GM21723 (cell line): ENCODE data around the gene FRMPD2.
"Not testable (repeated sequence)": the region's sequence is repeated elsewhere in the genome, so short reads cannot be mapped to it uniquely, and the experiment has no call there.

Experiments
- ATAC-seq: cut with Tn5 transposase; IDR thresholded peaks from one replicate; pipeline ENCODE4 v1.9.1; 2021; ENCODE audit warnings: mild to moderate bottlenecking, moderate library complexity; ENCODE audit not compliant: unreplicated experiment

The FRMPD2 gene

DNA sequence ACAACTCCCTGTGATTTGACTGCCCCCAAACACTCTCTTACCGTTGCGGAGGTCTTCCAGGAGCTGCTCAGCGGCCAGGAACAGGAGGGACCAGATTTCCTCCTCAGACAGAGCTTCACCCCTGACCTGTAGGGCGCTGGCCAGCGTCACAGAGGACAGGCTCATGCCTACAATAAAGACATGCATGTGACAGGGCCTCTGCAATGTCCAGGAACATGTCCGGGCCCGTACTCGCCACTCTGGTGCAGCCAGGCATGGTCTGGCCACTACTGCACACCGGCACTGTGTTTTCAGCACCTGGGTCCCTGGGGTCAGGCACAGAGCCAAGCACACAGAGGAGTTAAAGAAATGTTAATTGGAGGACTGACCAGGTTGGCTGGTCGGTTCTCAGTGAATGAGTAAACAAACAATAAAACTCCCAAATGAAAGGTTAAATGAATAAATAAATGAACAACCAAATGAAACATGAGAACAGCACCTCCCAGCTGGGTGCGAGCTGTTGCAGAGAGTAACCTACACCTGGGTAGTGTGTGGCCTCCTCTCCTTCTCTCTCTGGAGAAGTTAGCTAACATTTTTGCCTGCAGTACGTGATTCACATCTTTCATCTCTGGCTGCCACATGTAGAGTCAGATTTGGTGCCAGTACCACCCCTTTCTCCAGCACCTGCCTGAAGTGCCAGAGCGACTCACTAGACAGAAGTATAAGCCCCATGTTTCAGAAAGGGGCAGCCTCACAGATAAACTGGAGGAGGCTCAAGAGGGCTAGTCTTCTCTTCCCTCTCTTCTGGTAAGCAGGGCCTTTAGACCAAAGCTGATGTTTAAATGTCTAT lies 22.8 kb downstream of the FRMPD2 start:
- no peak for ATAC-seq

DNA sequence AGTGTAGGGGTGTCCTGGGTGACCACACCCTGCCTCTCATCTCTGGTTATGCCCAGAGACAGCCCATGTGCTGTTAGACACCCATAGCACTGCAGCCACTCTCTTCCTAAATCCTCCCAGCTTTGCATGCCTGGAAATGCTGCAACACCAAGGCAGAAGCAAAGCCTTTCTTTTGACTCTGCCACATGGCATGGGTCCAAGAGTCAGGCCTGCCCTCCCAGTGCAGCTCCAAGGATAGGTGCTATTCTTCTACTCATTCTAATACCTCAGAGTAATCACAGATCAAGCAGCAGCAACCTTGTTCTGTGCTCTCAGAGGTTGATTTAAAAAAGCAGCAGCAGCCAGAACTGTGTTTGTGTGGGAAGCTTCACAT lies 23.4 kb downstream of the FRMPD2 start:
- no peak for ATAC-seq

- ATAC-seq, result no peak
Measured at GRCh38 chr10:48249763-48250351, 24.6 kb downstream of the FRMPD2 start.

- ATAC-seq, result no peak
Measured at GRCh38 chr10:48249004-48249762, 25.3 kb downstream of the FRMPD2 start.

GRCh38 chr10:48248462-48248861 lies 26.0 kb downstream of the FRMPD2 start:
- ATAC-seq, result no peak

DNA sequence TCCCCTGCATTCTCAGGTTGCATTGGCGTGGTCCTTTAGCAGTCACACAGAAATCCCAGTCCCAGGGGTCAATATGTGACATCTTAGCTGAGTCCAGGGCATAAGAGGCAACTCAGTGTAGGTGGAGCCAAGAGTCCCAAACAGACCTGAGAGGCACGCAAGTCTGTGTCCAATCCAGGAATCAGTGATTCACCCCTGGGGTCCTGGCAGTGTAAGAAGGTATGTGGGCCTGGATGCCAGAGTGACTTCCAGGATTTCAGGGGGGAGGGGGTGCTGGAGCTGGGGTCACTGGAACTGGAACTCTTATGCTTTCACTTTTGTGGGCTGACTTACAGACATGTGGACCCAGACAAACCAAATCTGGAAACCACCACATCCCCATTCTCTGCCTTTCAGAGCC lies 26.8 kb downstream of the FRMPD2 start:
- ATAC-seq, result no peak

GRCh38 chr10:48246501-48246900 lies 28.0 kb downstream of the FRMPD2 start:
- no peak for ATAC-seq

DNA sequence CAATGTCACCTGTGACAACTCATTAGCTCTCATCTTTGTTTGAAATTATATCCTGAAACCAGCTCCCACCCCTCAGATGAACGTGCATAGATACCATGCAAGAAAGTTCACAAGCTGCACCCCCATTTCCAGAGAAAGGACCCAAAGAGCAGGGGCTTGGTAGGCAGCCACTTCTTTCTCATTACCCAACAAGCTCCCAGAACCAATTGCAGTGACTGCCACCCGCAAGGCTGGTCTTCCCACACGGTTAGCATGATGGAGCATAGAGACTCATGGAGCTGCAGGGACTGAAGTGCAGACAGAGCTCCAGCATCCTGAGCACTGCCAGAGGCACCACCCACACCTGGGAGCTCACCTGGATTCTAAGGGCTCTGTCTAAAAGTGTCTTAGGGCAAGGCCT lies 28.5 kb downstream of the FRMPD2 start:
- no peak for ATAC-seq

- ATAC-seq, result not testable (repeated sequence)
Measured at GRCh38 chr10:48243921-48244320, 30.6 kb downstream of the FRMPD2 start.

DNA sequence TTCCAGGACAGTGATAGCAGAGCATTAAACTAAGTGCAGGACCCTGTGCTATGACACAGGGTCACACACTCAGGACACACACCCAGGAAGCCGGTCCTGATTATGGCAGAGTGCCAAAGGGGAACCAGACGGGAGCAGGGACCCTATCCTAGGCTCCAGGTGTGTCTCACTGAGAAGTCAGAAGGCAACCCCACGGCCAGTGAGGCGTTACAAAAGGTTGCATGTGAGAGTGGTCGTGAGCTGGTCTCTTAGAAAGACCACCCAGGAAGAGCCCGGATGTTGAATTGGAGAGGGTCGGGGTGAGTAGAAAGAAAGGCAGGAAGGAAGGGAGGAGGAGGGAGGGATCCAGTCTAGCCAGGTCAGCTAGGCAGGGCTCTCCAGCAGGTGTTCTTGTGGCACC lies 31.0 kb downstream of the FRMPD2 start:
- no peak for ATAC-seq

DNA sequence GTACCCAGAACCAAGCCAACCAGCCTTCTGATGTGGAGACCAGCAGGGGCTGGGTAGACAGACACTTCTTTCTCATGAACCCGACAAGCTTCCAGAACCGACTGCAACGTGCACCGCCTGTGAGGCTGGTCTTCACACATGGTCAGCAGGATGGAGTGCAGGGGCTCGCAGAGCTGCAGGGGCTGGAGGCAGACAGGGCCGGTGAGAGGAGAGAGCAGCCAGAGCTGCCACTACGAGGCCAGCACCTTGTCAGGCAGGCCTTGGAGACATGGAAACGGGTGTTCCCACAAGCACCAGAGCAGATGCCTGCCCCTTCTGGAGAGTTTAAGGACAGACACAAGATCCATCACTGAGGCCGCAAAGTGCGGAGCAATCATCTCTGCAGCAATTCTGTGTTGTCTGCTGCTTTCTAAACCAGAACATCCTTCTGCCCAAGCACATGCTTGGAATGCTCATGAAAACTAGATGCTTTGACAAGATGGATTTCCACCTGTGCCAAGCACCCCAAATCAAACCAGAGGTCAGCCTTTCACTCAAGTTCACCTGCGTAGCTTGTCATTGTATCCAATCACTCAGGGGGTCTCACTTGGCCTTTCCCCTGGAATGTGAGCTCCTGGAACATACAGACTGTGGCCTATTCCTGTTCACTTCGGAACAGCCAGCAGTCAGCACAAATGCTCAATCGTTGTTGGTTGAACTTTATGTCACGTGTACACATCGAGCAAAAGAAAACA lies 32.2 kb downstream of the FRMPD2 start:
- ATAC-seq, result no peak

DNA sequence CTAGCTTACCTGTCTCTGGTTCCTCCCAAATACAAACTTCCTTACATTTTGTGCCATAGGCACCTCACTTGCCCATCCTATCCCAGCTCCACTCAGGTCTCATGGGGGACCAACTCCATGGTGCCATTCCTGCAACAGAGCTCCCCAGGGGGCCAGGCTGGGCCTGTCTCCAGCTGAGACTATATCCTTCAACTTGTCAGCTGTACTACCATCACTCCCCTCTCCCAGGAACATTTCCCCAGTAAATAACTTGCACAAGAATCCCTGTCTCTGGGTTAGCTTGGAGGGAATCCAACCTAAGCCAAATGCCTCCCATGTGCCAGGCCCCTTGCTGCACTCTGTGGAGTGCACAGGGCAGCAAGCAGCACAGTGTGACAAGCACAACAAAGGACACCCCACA lies 33.2 kb downstream of the FRMPD2 start:
- ATAC-seq, result no peak

DNA sequence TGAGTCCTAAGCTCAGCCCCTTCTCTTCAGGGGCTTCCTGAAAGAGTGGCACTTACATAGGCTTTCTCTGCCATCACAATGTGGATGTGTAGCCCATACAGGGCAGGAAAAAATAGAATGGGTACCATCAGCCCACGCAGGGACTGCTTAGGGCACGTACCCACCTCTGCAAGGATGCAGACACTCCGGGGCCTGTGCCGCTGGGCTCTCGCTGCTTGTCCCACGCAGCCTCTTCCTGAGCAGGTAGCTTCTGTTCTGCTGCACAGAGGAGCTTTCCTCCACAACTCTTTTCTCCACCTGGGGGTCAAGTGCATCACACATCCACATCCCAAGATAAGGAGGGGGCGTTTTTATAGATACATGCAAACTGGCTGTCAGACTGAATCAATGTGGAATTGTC lies 34.3 kb downstream of the FRMPD2 start:
- no peak for ATAC-seq

DNA sequence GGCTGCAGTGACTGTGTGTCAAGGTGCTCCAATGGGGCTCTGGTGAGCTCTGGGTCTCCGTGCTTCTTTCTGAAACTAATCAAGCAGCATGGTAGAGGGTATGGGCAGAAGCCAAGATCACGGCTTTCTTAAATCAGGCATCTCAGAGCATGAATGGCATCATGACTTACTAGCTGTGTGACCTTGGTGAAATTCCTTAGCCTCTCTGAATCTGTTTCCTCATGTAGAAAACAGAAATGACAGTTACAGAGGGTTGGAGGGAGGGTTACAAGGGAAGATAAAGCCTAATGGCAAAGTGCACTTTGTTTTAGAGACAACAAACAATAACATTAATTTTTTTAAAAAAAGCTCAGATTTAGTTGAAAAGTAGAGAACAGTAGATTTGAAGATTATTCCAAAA lies 34.9 kb downstream of the FRMPD2 start:
- no peak for ATAC-seq

- ATAC-seq, result no peak
Measured at GRCh38 chr10:48238826-48239520, 35.5 kb downstream of the FRMPD2 start.

DNA sequence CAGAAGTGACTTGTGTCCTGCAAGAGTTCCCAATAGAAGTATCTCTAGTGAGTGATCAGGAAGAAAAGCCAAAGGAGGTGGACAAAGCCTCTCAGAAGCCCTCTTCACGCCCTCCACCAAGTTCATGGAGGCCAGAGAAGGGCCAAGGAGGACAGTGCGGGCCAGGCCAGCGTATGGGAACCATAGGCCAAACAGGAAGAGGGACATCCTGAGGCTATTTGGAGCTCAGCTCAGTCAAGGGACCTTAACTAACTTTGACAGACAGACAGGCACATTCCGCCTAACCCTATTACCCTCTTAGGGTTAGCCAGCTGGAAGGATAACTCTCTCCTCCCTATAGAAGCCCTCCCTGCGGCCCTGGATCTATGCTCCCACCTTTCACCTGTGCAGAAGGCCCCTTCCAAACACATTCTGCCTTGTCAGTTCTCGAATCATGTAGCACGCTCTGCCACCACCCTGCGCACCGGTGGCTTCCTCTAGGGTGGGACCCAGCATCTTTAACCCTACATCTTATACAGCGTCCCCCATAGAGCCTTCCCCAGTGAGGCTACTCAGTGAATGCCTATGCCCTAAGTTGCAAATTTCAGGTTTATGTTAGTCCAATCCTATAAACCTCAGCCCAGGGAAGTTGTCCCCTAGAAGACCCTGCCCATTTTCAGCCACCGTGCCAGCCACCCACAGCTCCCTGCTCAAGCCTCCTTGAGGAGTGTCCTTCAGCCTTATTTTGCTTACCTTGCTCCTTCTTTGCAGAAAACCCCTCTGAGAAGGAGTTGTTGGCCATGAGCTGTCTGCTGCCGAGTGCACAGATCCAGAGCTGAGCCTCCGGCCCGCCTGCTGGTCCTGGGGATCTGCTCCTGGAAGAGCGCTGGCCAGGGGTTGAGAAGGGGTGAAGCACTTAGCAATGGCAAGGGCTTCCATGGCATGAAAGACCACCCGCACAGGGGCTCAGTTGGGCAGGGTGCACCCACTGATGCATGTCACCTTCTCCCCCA lies 36.9 kb downstream of the FRMPD2 start:
- ATAC-seq, result no peak

DNA sequence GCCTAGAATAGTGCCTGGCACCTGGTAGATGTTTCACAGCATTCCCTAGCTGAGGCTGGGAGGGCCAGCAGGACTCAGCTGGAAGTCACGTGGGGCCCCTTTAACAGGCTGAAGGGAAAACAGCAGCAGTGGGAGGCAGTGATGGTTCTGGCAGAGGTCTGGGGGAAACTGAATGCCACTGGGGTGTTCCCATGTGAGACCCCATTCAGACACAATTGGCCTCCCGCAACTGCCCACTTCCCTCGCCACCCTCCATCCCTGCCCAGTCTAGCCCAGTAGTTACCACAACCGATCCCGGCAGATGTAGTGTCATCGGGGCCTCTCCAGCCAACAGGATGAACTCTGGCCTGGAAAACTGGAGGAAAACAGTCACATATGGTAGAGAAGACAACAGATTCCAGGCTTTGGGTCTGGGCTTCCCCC lies 38.3 kb downstream of the FRMPD2 start:
- ATAC-seq, result no peak

DNA sequence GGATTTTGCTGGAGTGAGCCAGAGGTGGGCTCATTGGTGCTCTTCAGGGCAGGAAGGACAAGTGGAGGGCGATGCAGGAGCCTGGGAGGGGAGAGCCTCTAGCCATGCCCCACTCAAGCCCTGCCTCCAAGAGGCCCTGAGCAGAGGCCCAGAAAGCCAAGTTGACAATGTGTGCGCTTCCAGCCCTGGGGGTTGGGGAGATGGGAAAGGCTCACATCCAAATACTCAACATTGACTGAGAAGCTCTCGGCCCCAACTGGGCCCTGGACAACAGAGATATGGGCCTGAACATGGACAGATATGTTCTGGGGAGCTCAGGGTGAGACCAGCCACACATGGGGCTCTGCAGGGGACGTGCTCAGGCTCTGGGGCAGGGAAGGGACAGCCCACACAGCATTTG lies 39.0 kb downstream of the FRMPD2 start:
- ATAC-seq, result no peak

DNA sequence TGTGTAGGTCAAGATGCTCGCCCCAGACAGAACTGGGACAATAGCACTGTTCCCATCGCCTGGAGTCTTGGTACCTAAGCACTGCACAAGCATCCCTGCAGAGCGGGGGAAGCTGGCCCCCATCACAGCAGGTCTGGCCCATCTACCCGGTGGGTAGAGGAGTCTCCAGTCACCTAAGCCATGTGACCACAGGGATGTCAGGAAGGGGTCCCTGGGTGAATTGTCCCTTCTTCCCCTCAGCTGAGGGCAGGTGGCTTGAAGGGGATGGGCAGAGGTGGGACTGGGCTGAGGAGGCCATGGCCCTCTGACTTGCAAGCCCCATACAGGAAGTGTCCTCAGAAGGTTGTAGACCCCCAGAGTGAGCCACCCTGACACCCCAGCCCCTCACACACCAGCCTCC lies 39.7 kb downstream of the FRMPD2 start:
- no peak for ATAC-seq

DNA sequence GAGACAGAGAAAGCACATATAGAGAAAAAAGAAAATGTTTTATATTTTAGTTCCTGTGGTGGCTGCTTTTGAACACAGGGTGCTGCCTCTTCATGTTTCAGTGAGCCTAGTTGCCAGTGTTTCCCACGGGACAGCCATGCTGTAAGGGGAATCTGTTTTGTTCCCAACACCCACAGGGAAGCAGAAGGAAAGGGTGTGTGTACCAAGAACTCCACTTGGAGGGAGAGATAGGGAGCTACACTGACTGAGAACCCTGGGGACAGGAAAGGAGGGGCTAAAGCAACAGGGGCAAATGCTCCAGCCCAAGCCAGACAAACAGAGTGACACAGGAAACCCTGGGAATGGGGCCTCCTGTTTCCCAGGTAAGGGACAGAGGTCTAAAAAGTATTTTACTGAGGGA lies 40.2 kb downstream of the FRMPD2 start:
- no peak for ATAC-seq
